Measurements from ENCODE around the gene LRTM2. TPM values are rescaled to one million over a fixed set of nuclear protein-coding genes. Genes with fewer than 3 reads are reported as not detected.

LRTM2 gene
- total RNA-seq, 1 experiment from 2014 or later, result not detected

DNA sequence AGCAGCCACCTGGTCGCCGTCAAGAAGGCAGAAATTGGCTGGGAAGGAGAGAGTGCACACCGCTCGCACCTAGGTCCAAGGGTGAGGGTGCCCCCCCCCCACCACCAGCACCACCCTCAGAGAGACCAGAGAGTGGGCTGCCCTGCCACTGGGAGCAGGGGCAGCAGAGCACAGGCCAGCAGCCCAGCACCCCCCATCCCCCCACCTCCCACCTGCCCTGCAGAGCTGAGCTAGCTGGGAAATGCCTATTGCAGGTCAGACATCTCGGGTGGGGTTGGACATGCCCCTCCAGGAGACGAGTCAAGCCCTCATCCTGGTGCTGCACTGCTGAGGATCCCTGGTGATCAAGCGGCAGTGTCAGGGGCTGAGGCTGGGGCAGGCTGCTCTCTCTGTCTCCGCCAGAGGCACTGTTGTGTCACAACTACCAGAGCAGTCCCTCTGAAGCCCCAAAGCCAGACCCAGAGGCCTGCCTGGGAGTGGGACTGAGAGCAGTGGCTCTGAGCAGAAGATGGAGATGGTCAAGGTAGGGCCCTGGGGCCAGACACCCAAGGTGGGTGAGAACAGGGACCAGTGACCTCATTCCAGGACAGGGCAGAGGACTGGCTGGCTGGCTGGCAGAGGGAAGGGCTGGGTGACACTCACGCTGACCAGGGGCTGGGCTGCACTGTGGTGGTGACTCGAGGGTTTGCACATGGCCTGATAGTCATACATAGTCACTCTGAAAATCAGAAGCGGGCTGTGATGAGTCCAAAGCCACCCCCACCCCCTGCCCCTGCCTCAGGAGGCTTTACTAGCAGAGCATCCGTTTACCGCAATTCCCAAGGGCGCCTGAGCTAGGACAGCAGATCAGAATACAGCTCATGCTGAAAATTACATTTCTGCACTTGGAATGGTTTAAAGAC lies 19.7 kb upstream of the LRTM2 start:
- no peaks in the 10 kb centered on the region for H3F3A ChIP-seq (ENCODE audit: low read length, unreplicated experiment)
- H3K4me3 ChIP-seq (ENCODE audit: low read length), result no peak overlapping the region
- no peak overlapping the region for H3K27ac ChIP-seq (ENCODE audit: low read length)
- TF ChIP-seq EZH2 (IDR thresholded peaks at IDR 0.05; ENCODE audit: low read length, unreplicated experiment) (no peak), EZH2phosphoT487 (IDR thresholded peaks at IDR 0.05; ENCODE audit: borderline replicate concordance, low read length) (no peak)
- TF ChIP-seq, protein P1, sequence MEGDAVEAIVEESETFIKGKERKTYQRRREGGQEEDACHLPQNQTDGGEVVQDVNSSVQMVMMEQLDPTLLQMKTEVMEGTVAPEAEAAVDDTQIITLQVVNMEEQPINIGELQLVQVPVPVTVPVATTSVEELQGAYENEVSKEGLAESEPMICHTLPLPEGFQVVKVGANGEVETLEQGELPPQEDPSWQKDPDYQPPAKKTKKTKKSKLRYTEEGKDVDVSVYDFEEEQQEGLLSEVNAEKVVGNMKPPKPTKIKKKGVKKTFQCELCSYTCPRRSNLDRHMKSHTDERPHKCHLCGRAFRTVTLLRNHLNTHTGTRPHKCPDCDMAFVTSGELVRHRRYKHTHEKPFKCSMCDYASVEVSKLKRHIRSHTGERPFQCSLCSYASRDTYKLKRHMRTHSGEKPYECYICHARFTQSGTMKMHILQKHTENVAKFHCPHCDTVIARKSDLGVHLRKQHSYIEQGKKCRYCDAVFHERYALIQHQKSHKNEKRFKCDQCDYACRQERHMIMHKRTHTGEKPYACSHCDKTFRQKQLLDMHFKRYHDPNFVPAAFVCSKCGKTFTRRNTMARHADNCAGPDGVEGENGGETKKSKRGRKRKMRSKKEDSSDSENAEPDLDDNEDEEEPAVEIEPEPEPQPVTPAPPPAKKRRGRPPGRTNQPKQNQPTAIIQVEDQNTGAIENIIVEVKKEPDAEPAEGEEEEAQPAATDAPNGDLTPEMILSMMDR (conservative IDR thresholded peaks at IDR 0.05; ENCODE audit: low read depth, low read length), result peak; percentile 39; the same call in 1 of the 2 replicates
- peak; percentile 5 for DNase-seq
- H3K79me2 ChIP-seq (ENCODE audit: low read length), result no peaks in the 10 kb centered on the region
- no peaks in the 10 kb centered on the region for H3K9me2 ChIP-seq (replicated peaks; ENCODE audit: low read length)
- no peaks in the 10 kb centered on the region for H3K27me3 ChIP-seq (ENCODE audit: low read length)
- POLR2A ChIA-PET (ENCODE audit: unreplicated experiment), result no interaction called here
- H3K4me2 ChIP-seq (ENCODE audit: low read length), result no peak overlapping the region
- no peaks in the 10 kb centered on the region for H3K36me3 ChIP-seq (ENCODE audit: low read depth, low read length)
- CTCF ChIA-PET, result interaction anchor here (0.8 kb wide), 1 partner anchor 139 kb away, joined by 7 read pairs; no protein-coding TSS in a partner anchor
- BruUV-seq (replicated peaks), result no TSS peak
- intact Hi-C loops (cut with micrococcal nuclease), result no loop called here
- H3K9me3 ChIP-seq (ENCODE audit: low read length), result no peaks in the 10 kb centered on the region
- H2AFZ ChIP-seq (ENCODE audit: low read length), result no peak overlapping the region
- H4K20me1 ChIP-seq (ENCODE audit: low read length), result no peaks in the 10 kb centered on the region
- no peak overlapping the region for H3K9ac ChIP-seq (ENCODE audit: low read length)
- no peak for ATAC-seq
- peaks cover 5% of the 10 kb centered on the region; the same call in 1 of the 2 replicates for H3K4me1 ChIP-seq (ENCODE audit: insufficient read depth, low read length)

DNA sequence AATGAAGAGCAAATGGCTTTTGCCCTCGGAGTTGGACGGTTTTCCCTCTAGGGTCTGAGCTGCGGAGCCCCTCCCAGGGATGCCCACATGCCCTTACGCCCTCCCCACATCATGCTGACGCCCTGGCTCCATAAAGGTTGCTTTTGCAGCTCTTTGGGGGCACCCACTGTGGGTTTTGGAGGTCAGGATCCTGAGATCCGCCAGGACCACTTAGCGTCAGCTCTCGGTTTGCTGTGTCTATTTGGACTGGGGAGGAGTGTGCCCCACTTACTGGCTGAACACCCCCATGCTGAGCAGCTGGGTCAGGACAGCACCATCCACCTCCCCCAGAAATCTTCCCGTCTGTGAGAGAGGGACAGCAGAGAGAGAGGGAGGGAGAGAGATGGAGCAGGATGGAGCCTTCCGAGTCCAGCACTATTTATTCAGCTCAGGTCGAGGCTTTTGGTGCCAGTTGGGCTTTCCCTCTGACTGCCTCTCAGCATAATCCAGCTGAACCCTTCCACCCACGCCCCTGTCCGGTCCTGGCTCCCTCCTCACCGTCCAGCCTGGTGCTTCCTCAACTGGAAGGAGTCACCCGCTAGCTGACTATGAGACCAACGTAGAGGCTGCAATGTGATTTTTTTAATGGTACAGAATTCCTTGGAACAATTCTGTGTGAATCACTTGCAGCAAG lies 18.9 kb upstream of the LRTM2 start:
- H4K20me1 ChIP-seq (ENCODE audit: low read length), result no peaks in the 10 kb centered on the region
- no peak overlapping the region for H3K4me3 ChIP-seq (ENCODE audit: low read length)
- H3K27ac ChIP-seq (ENCODE audit: low read length), result no peak overlapping the region
- ATAC-seq, result no peak
- H3K4me1 ChIP-seq (ENCODE audit: insufficient read depth, low read length), result peaks cover 3% of the 10 kb centered on the region; the same call in 1 of the 2 replicates
- TF ChIP-seq EZH2phosphoT487 (IDR thresholded peaks at IDR 0.05; ENCODE audit: borderline replicate concordance, low read length), result no peak
- TF ChIP-seq, protein P1 (conservative IDR thresholded peaks at IDR 0.05; ENCODE audit: low read depth, low read length), result no peak
- no peak for TF ChIP-seq EZH2 (IDR thresholded peaks at IDR 0.05; ENCODE audit: low read length, unreplicated experiment)
- no TSS peak for BruUV-seq (replicated peaks)
- no peaks in the 10 kb centered on the region for H3K9me2 ChIP-seq (replicated peaks; ENCODE audit: low read length)
- H3F3A ChIP-seq (ENCODE audit: low read length, unreplicated experiment), result no peaks in the 10 kb centered on the region
- no peaks in the 10 kb centered on the region for H3K27me3 ChIP-seq (ENCODE audit: low read length)
- ChIA-PET POLR2A (ENCODE audit: unreplicated experiment) (no interaction called here), CTCF (interaction anchor here (0.8 kb wide), 1 partner anchor 139 kb away, joined by 7 read pairs; no protein-coding TSS in a partner anchor)
- no peak overlapping the region for H2AFZ ChIP-seq (ENCODE audit: low read length)
- H3K9me3 ChIP-seq (ENCODE audit: low read length), result no peaks in the 10 kb centered on the region
- no peaks in the 10 kb centered on the region for H3K36me3 ChIP-seq (ENCODE audit: low read depth, low read length)
- no peaks in the 10 kb centered on the region for H3K79me2 ChIP-seq (ENCODE audit: low read length)
- intact Hi-C loops (cut with micrococcal nuclease), result no loop called here
- no peak overlapping the region for H3K9ac ChIP-seq (ENCODE audit: low read length)
- H3K4me2 ChIP-seq (ENCODE audit: low read length), result no peak overlapping the region
- no peak for DNase-seq

Data from PC-3 (cell line).